ENCODE results near the gene ANKEF1. TPM values are rescaled to one million over a fixed set of nuclear protein-coding genes. Genes with fewer than 3 reads are reported as not detected.

The ANKEF1 gene
- total and polyA plus RNA-seq, 2 donors (not counting 1 experiment from before 2014, with no cell fraction given): 1.1 to 3.0 TPM

GRCh38 chr20:10007747-10008146 lies 27.0 kb upstream of the ANKEF1 start:
- intact Hi-C loops (cut with micrococcal nuclease): no loop called here
- no peak overlapping the region for H3K4me3 Mint-ChIP-seq
- Histone ChIP-seq H3K4me1 (ENCODE audit: control insufficient read depth in 2 of 2, insufficient read depth in 2 of 2, low read length in 2 of 2) (no peaks in the 10 kb centered on the region), H4K20me1 (ENCODE audit: control insufficient read depth, insufficient read depth, low read length, poor library complexity, severe bottlenecking) (no peaks in the 10 kb centered on the region), H3K4me3 (ENCODE audit: control extremely low read depth in 1 of 5, extremely low read depth in 1 of 5, insufficient read depth in 1 of 5, low read depth in 2 of 5, low read length in 4 of 5) (no peak overlapping the region), H3K9ac (ENCODE audit: low read length) (no peak overlapping the region), H3K36me3 (replicated peaks in 1 of 2; ENCODE audit: control extremely low read depth in 1 of 2, control insufficient read depth in 1 of 2, extremely low read depth in 1 of 2, insufficient read depth in 2 of 2, low read length in 1 of 2) (no peaks in the 10 kb centered on the region), H3K27me3 (replicated peaks in 1 of 4; ENCODE audit: control extremely low read depth in 1 of 4, control insufficient read depth in 3 of 4, insufficient read depth in 4 of 4, low read length in 3 of 4) (no peaks in the 10 kb centered on the region), H3K79me2 (ENCODE audit: control insufficient read depth, insufficient read depth, low read length) (no peaks in the 10 kb centered on the region), H2AFZ (ENCODE audit: insufficient read depth, low read depth, low read length, poor library complexity, severe bottlenecking) (no peak overlapping the region), H3K4me2 (replicated peaks; ENCODE audit: low read depth, low read length, poor library complexity, severe bottlenecking) (no peak overlapping the region), H3K9me3 (ENCODE audit: control extremely low read depth in 1 of 3, control insufficient read depth in 2 of 3, insufficient read depth in 1 of 3, low read length in 2 of 3) (no peaks in the 10 kb centered on the region), H3K27ac (ENCODE audit: low read length in 2 of 2) (no peak overlapping the region)
- peaks cover 2% of the 10 kb centered on the region for H3K9me3 Mint-ChIP-seq (ENCODE audit: insufficient read depth)
- H3K27me3 Mint-ChIP-seq: peaks cover 22% of the 10 kb centered on the region
- peak; percentile 3 for DNase-seq
- no peak for TF ChIP-seq EZH2 (IDR thresholded peaks at IDR 0.05; ENCODE audit: borderline replicate concordance, insufficient read depth, low read depth, low read length, poor library complexity, severe bottlenecking)
- TF ChIP-seq, protein P1, sequence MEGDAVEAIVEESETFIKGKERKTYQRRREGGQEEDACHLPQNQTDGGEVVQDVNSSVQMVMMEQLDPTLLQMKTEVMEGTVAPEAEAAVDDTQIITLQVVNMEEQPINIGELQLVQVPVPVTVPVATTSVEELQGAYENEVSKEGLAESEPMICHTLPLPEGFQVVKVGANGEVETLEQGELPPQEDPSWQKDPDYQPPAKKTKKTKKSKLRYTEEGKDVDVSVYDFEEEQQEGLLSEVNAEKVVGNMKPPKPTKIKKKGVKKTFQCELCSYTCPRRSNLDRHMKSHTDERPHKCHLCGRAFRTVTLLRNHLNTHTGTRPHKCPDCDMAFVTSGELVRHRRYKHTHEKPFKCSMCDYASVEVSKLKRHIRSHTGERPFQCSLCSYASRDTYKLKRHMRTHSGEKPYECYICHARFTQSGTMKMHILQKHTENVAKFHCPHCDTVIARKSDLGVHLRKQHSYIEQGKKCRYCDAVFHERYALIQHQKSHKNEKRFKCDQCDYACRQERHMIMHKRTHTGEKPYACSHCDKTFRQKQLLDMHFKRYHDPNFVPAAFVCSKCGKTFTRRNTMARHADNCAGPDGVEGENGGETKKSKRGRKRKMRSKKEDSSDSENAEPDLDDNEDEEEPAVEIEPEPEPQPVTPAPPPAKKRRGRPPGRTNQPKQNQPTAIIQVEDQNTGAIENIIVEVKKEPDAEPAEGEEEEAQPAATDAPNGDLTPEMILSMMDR (IDR thresholded peaks at IDR 0.05): no peak
- peaks cover 5% of the 10 kb centered on the region for H3K4me1 Mint-ChIP-seq
- H3K27ac Mint-ChIP-seq: no peak overlapping the region
- CTCF ChIA-PET: no interaction called here
- POLR2A ChIA-PET: no interaction called here
- no peak for ATAC-seq (ENCODE audit: low read depth)
- 72% methylated on average over 5 of the region's 5 CpGs for WGBS (ENCODE audit: insufficient coverage)

DNA sequence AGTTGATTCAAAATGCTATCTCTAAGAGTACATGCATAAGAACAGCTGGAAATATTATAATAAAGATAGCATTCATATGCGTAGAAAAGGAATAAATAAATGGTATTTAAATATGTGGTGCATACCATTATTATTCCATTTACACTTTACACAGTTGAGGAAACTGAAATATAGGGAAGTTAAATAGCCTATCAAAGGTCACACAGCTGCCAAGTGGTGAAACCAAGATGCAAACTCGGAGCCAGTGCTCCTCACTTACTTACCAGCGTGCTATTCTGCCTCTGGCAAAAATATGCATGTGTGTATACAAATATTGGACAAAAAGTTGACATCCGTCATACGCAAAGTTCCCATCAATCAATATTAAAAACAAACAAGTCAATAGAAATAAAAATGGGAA lies 22.3 kb upstream of the ANKEF1 start:
- no CpG with 5 or more reads among the region's 5 CpGs for WGBS (ENCODE audit: insufficient coverage)
- peaks cover 5% of the 10 kb centered on the region for H3K4me1 Mint-ChIP-seq
- no peak overlapping the region for H3K4me3 Mint-ChIP-seq
- Histone ChIP-seq H3K27me3 (replicated peaks in 1 of 4; ENCODE audit: control extremely low read depth in 1 of 4, control insufficient read depth in 3 of 4, insufficient read depth in 4 of 4, low read length in 3 of 4) (no peaks in the 10 kb centered on the region), H3K79me2 (ENCODE audit: control insufficient read depth, insufficient read depth, low read length) (no peaks in the 10 kb centered on the region), H3K36me3 (replicated peaks in 1 of 2; ENCODE audit: control extremely low read depth in 1 of 2, control insufficient read depth in 1 of 2, extremely low read depth in 1 of 2, insufficient read depth in 2 of 2, low read length in 1 of 2) (no peaks in the 10 kb centered on the region), H3K27ac (ENCODE audit: low read length in 2 of 2) (no peak overlapping the region), H2AFZ (ENCODE audit: insufficient read depth, low read depth, low read length, poor library complexity, severe bottlenecking) (no peak overlapping the region), H3K9ac (ENCODE audit: low read length) (no peak overlapping the region), H3K9me3 (ENCODE audit: control extremely low read depth in 1 of 3, control insufficient read depth in 2 of 3, insufficient read depth in 1 of 3, low read length in 2 of 3) (no peaks in the 10 kb centered on the region), H3K4me3 (ENCODE audit: control extremely low read depth in 1 of 5, extremely low read depth in 1 of 5, insufficient read depth in 1 of 5, low read depth in 2 of 5, low read length in 4 of 5) (no peak overlapping the region), H3K4me1 (ENCODE audit: control insufficient read depth in 2 of 2, insufficient read depth in 2 of 2, low read length in 2 of 2) (no peaks in the 10 kb centered on the region), H3K4me2 (replicated peaks; ENCODE audit: low read depth, low read length, poor library complexity, severe bottlenecking) (no peak overlapping the region), H4K20me1 (ENCODE audit: control insufficient read depth, insufficient read depth, low read length, poor library complexity, severe bottlenecking) (no peaks in the 10 kb centered on the region)
- ChIA-PET POLR2A (no interaction called here), CTCF (no interaction called here)
- ATAC-seq (ENCODE audit: low read depth): no peak
- H3K9me3 Mint-ChIP-seq (ENCODE audit: insufficient read depth): peaks cover 2% of the 10 kb centered on the region
- H3K27ac Mint-ChIP-seq: no peak overlapping the region
- TF ChIP-seq EZH2 (IDR thresholded peaks at IDR 0.05; ENCODE audit: borderline replicate concordance, insufficient read depth, low read depth, low read length, poor library complexity, severe bottlenecking): no peak
- TF ChIP-seq, protein P1 (IDR thresholded peaks at IDR 0.05): no peak
- intact Hi-C loops (cut with micrococcal nuclease): no loop called here
- DNase-seq: no peak
- peaks cover 12% of the 10 kb centered on the region for H3K27me3 Mint-ChIP-seq
